HS-5 (cell line): ENCODE measurements around the gene KCNA10.

Experiments
- DNase-seq: peaks from one replicate; pipeline ENCODE4 v3.0.0-alpha.2; 2012; ENCODE audit warnings: low read depth

Gene KCNA10

DNA sequence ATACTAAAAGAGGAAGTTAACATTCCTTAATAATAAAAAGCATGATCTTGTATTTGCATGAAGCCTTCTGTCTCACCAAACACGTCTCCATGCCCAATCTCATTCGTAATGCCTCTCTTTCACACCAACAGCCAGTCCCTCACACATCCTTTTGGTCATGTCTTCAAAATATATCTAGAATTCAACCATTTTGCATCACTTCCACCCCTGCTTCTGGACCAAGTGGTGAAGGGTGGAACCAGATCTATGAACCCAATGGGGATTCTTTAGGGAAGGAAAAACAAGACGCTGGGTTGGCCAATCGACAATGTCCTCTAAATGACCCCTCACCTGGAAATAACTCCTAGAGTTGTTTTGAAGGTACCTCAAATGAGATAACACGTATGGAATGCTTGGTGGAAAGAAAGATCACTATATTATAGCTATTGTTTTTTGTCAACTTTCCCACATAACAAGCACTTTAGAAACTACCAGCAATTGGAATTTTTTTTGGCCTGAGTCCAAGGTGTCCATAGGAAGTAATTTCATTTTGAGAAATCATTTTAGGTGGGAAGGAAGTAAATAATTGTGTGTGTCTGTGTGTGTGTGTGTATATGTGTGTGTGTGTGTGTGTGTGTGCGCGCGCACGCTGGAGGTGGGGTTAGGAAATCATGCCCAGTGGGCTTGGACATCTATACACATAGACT, at the start of gene KCNA10:
TSS of gene KCNA10 (minus strand) at position 51 of the 686 bp plus-strand sequence. CDS start 388 bp downstream, outside the sequence.
- no peak for DNase-seq

DNA sequence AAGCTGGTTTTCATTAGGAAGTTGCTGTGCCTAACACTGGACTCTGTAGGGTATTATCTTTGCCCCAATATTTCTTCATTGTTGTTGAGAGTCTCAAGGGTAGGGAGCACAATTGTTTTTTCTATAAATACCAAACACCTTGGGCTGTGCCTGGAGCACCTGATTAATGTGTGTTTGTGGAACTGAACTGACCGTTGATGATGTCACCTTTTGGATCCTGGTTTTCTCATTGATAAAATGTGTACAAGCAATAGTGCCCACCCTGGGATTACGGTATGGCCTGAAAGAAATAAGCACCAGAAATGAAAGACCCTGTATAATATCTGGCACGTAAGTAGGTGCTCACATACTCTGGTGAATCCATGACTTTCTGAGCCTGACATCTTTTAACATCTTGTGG, 47.9 kb upstream of the KCNA10 start:
- no peak for DNase-seq

DNA sequence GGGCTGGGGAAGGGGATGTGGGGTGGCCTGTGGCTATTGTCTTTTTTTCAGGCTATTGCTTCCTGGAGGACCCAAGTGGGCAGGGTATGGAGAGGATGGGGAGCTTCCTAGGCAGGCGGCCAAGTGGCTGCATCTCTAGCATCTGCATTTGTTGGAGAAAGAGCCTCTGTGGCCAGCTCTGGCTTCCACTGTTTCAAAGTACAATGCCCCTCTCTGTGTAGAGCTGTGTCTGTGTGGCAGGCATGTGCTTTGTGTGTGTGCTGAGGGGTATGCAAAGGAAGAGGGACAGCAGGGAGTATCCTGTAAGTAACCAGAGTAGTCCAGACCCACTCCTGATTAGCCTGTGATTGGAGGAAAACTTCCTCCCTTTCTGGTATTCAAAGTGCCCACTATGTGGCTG, 46.6 kb upstream of the KCNA10 start:
- no peak for DNase-seq

DNA sequence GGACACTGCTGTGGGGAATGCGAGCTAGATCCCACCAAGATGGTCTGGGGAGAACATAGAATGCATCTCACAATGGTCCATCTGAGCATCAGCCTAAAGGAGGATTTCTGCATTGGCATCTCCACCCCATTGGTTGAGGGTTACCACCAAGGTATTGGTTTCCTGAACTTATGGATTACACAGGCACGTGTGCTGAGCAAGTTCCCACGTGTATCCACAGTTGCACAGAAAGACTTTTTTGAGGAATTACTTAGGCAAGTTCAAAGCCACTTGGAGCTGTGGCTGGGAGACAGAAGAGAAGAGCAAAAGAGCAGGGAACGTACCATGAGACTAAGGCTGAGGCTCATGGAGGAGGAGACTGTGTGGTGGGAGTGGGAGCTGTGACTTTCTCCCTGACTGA, 44.1 kb upstream of the KCNA10 start:
- no peak for DNase-seq

DNA sequence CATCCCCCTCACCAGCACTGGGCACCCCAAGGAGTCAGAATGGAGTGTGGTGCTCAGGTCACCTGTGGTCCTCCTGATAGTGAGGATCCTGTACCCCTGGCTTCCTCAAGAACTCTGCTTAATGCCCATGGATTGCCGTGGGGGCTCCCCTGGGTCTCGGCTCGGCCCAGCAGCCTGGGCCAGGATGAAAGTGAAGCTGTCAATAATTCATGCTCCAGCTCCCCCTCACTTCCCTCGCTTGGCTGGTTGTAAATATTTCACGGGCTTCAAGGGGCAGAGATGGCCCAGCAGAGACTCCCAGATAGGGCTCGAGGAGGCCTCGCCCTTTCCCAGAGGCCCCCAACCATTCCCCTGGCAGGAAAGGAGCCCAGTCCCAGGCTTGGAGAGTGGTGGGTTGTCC, 42.6 kb upstream of the KCNA10 start:
- DNase-seq: no peak

GRCh38 chr1:110559157-110559556, 40.2 kb upstream of the KCNA10 start:
- DNase-seq: no peak

DNA sequence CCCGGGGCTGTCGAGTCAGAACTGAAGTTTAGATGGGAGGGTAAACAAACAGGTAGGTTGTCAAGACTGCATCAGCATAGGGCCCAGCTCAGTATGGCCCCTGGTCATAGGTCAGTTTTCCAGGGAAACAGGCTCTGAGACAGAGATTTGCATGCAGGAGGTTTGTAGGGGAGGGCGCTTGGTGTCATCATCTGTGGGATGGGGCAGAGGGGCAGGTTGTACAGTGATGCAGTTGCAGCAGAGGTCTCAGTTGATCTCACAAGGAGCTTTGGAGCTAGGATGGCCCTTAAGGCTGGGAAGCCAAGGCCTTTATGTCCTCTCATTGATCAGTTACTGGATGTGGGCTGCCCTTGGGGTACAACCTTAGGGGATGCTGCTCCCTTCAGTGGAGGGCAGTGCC, 38.5 kb upstream of the KCNA10 start:
- DNase-seq: no peak

DNA sequence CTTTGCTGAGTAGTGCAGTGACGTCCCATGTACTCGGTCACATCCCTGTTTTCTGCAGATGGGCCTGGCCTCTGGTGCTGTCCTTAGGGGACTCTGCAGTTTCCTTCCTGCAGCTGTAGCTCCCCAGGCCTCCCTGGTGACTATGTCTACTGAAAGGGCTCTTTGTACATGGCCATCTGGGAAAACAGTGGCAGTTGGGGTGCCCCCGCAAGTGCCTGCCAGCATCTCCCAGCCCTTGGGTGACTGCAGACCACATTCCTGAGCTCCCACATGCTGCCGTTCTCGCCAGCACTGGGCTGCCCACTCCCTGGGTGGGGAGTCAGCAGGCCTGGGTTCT, 37.5 kb upstream of the KCNA10 start:
- no peak for DNase-seq

DNA sequence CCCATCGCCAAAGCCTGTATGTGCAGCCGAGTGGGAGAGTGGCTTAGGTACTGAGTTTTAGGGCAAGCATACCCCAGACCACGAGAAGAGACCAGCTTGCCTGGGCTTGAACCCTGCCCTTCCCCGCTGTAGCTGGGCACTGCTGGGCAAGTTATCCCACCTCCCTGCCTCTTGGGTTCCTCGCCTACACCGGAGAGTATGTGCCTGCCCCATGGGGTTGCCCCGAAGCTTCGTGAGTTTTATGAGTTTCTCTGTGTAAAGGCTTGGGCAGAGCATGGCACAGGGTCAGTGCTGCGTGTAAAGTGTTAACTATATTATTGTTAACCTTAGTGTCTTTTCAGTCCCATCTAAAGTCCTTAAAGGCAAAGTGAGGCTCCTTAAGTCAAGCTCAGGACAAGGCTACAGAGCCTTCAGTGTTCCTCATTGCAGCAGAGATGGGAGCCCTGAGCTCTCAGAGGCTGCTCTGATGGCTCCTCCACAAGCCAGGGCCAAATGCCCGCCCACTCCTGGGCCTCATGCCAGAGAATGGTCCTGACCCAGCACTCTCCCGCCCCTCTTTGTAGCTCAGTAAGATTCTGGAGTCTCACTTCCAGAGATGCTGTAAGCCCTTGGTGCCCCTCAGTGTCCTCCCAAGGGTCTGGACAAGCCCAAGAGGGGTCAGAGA, 37.0 kb upstream of the KCNA10 start:
- DNase-seq: no peak

DNA sequence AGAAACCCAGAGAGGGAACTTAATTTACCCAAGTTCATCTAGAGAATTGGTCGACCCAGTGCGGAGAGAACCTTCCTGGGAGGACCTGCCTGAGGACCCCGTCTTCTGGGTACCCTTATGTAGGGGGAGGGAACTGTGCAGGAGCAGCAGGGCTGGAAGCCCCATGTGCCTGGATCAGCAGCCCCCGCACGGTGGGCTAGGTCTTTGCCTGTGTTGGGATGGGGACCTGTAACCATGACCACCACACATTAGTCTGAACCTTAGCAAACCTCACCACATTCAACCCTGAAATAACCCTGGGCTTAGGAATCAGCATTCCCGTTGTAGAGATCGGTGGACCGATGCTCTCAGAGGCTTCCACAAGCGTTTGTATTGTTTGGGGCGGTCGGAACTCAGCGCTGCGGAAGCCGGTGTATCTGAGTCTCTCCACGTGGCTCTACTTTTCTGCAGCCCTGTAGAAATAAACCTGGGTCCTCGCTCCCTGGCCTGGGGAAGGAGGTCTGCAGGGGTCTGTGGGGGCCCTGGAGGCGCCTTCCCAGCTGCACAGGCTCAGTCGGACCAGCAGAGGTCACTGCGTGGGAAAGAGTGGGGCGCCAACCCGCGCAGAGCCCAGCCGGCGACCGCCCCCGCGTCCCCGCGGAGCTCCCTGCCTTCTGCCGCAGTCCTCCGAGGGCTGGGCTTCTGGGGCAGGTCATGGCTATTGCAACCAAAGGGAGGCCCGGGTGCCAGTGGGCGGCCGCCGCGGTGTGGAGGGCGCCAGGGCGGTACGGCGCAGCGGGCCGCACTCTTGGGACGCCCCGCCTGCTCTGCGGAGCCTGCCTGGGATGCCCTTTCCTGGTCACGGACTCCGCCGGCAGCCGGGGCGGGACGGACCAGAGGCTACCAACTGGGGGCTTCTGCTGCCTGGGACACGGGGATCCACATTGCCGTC, 36.2 kb upstream of the KCNA10 start:
- no peak for DNase-seq

GRCh38 chr1:110551278-110551809, 32.4 kb upstream of the KCNA10 start:
- no peak for DNase-seq

GRCh38 chr1:110549831-110550230, 30.9 kb upstream of the KCNA10 start:
- no peak for DNase-seq

GRCh38 chr1:110548381-110548780, 29.4 kb upstream of the KCNA10 start:
- no peak for DNase-seq

- DNase-seq: no peak
These were observed 28.0 kb upstream of the KCNA10 start for GRCh38 chr1:110547017-110547416.

DNA sequence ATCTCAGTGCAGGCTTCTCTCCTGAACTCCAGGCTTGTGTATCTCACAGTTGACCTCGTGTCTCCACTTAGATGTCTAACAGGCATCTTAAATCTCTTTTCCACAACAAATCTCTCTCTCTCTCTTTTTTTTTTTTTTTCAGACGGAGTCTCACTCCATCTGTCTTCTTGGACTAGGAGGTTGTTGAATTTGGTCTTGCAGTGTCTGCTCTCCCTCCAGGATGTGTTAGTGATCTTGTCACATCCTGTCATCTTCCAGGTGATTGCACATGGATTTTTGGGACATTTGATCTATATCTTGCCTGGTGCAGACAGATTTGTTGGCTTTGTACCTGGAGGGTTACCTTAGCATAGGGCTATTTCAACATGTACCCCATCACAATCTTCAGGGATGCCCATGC, 26.5 kb upstream of the KCNA10 start:
- no peak for DNase-seq

GRCh38 chr1:110544753-110545152, 25.8 kb upstream of the KCNA10 start:
- no peak for DNase-seq

DNA sequence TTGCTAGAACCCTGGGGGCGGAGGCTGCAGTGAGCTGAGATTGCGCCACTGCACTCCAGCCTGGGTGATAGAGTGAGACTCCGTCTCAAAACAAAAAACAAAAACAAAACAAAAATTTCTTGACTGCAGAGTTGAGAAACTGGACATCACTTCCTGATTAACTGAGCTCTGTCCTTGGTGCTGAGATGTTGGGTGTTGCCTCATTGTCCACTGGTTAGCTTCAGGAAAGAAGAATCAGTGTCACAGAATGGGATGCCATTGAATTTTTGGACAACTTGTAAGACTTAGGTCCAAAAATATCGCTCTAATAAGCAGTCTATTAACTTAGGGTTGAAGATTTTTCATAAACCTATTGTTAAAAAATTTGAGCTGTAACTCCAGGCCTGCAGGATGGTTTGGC, 23.8 kb upstream of the KCNA10 start:
- DNase-seq: peak; percentile 5

DNA sequence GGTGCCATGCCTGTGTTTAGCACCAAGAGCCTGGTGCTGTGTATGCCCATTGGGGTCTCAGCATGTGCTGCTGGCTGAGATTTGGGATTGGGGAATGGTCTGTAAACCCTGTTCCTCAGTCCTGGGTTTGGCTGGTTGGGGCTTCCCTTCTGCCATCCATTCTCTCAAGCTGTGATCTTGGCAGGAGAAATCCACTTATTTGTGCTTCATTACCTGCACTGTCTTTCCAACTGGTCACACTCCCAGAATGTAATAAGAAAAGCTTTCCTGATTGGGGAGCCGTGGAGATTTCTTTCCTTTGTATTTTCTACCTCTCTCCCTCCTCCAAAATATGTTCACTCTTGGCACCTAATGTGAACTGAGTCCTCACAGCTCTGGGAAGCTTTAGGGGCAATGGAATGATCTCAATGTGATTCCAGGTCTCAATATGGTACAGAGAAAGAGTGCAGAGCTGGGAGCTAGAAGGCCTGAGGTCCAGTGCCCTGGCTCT, 23.0 kb upstream of the KCNA10 start:
- DNase-seq: no peak

GRCh38 chr1:110540891-110541685, 22.1 kb upstream of the KCNA10 start:
- no peak for DNase-seq

GRCh38 chr1:110538921-110539320, 19.9 kb upstream of the KCNA10 start:
- no peak for DNase-seq

- no peak for DNase-seq
These were observed 19.1 kb upstream of the KCNA10 start for GRCh38 chr1:110538075-110538474.

DNA sequence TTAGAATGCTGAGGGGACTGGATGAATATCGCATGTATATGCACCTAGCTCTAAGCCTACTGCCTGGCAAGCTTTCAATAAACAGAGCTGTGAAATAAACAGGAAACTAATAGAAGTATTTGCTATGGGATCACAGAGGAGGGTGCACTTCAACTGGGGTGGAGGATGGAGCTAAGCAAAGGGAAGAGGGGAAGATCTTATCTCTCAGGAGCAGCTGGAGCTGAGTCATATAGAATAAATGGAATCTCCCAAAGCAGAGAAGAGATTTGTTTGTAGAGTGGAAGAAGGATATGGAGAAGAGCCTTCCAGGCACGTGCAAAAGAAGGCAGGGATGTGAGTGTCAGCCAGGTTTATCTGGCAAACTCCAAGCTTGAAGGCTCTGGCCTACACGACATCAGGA, 17.0 kb upstream of the KCNA10 start:
- no peak for DNase-seq
